ENCODE results near the gene GLI3.

DNA sequence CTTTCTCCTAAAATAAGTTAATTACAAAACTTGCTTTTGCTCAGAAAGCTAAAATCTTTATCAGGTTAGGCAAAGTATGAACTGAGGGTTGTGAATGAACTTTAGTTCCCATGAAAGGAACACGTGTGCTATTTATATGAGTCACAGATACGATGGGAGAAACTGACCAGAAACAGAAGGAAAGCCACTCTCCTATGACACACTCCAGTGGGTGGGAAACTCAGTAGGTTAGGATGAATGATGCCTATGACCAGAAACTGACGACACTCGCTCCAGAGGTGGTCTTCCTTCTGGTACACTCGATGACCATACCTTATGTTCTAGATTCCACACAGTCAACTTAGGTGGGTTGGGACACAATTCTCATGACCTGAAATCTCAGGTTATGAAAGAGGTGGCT, 318.4 kb downstream of the GLI3 start:
- TF ChIP-seq, protein P1, sequence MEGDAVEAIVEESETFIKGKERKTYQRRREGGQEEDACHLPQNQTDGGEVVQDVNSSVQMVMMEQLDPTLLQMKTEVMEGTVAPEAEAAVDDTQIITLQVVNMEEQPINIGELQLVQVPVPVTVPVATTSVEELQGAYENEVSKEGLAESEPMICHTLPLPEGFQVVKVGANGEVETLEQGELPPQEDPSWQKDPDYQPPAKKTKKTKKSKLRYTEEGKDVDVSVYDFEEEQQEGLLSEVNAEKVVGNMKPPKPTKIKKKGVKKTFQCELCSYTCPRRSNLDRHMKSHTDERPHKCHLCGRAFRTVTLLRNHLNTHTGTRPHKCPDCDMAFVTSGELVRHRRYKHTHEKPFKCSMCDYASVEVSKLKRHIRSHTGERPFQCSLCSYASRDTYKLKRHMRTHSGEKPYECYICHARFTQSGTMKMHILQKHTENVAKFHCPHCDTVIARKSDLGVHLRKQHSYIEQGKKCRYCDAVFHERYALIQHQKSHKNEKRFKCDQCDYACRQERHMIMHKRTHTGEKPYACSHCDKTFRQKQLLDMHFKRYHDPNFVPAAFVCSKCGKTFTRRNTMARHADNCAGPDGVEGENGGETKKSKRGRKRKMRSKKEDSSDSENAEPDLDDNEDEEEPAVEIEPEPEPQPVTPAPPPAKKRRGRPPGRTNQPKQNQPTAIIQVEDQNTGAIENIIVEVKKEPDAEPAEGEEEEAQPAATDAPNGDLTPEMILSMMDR (IDR thresholded peaks at IDR 0.05) = no peak
- TF ChIP-seq POLR2A (IDR thresholded peaks at IDR 0.05; ENCODE audit: low read length) (no peak), EP300 (IDR thresholded peaks at IDR 0.05) (no peak), NPAS2 (CRISPR knock-in tag; IDR thresholded peaks at IDR 0.05; ENCODE audit: borderline replicate concordance) (no peak), CHD4 (IDR thresholded peaks at IDR 0.05; ENCODE audit: borderline replicate concordance) (no peak), ZNF302 (CRISPR knock-in tag; IDR thresholded peaks at IDR 0.05) (no peak), RFX5 (IDR thresholded peaks at IDR 0.05) (no peak), POLR2AphosphoS2 (conservative IDR thresholded peaks at IDR 0.05; ENCODE audit: low read length) (no peak), MAZ (IDR thresholded peaks at IDR 0.05; ENCODE audit: borderline replicate concordance, low read depth, low read length) (no peak), ZFP36 (IDR thresholded peaks at IDR 0.05; ENCODE audit: borderline replicate concordance, partially characterized antibody) (no peak), ZSCAN20 (CRISPR knock-in tag; IDR thresholded peaks at IDR 0.05) (no peak)
- TF ChIP-seq, protein P2, sequence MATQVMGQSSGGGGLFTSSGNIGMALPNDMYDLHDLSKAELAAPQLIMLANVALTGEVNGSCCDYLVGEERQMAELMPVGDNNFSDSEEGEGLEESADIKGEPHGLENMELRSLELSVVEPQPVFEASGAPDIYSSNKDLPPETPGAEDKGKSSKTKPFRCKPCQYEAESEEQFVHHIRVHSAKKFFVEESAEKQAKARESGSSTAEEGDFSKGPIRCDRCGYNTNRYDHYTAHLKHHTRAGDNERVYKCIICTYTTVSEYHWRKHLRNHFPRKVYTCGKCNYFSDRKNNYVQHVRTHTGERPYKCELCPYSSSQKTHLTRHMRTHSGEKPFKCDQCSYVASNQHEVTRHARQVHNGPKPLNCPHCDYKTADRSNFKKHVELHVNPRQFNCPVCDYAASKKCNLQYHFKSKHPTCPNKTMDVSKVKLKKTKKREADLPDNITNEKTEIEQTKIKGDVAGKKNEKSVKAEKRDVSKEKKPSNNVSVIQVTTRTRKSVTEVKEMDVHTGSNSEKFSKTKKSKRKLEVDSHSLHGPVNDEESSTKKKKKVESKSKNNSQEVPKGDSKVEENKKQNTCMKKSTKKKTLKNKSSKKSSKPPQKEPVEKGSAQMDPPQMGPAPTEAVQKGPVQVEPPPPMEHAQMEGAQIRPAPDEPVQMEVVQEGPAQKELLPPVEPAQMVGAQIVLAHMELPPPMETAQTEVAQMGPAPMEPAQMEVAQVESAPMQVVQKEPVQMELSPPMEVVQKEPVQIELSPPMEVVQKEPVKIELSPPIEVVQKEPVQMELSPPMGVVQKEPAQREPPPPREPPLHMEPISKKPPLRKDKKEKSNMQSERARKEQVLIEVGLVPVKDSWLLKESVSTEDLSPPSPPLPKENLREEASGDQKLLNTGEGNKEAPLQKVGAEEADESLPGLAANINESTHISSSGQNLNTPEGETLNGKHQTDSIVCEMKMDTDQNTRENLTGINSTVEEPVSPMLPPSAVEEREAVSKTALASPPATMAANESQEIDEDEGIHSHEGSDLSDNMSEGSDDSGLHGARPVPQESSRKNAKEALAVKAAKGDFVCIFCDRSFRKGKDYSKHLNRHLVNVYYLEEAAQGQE (IDR thresholded peaks at IDR 0.05) = no peak
